ENCODE measurements around the gene FAM168B.

Gene FAM168B

GRCh38 chr2:131035112-131035825 is 58.0 kb downstream of the FAM168B start:
- no peak for DNase-seq
- H3K4me1 ChIP-seq (ENCODE audit: control insufficient read depth, insufficient read depth, low read length, poor library complexity, severe bottlenecking): peaks cover 7% of the 10 kb centered on the region
- peaks cover 6% of the 10 kb centered on the region for H3K27me3 ChIP-seq (replicated peaks; ENCODE audit: control insufficient read depth, insufficient read depth, low read length, poor library complexity, severe bottlenecking)
- no peak overlapping the region for H3K4me3 ChIP-seq (ENCODE audit: insufficient read depth, low read depth, low read length, poor library complexity, severe bottlenecking)
- H3K36me3 ChIP-seq (ENCODE audit: control insufficient read depth, insufficient read depth, low read length): no peaks in the 10 kb centered on the region
- H3K9me3 ChIP-seq (ENCODE audit: control insufficient read depth, low read length): no peaks in the 10 kb centered on the region
- no peak overlapping the region for H3K27ac ChIP-seq (ENCODE audit: insufficient read depth, low read length, poor library complexity, severe bottlenecking)

GRCh38 chr2:131034122-131035051 is 58.9 kb downstream of the FAM168B start:
- no peak overlapping the region for H3K4me3 ChIP-seq (ENCODE audit: insufficient read depth, low read depth, low read length, poor library complexity, severe bottlenecking)
- H3K36me3 ChIP-seq (ENCODE audit: control insufficient read depth, insufficient read depth, low read length): no peaks in the 10 kb centered on the region
- H3K9me3 ChIP-seq (ENCODE audit: control insufficient read depth, low read length): no peaks in the 10 kb centered on the region
- peaks cover 6% of the 10 kb centered on the region for H3K27me3 ChIP-seq (replicated peaks; ENCODE audit: control insufficient read depth, insufficient read depth, low read length, poor library complexity, severe bottlenecking)
- no peaks in the 10 kb centered on the region for H3K4me1 ChIP-seq (ENCODE audit: control insufficient read depth, insufficient read depth, low read length, poor library complexity, severe bottlenecking)
- DNase-seq: no peak
- H3K27ac ChIP-seq (ENCODE audit: insufficient read depth, low read length, poor library complexity, severe bottlenecking): no peak overlapping the region

GRCh38 chr2:131033786-131034121 is 59.5 kb downstream of the FAM168B start:
- H3K27me3 ChIP-seq (replicated peaks; ENCODE audit: control insufficient read depth, insufficient read depth, low read length, poor library complexity, severe bottlenecking): peaks cover 6% of the 10 kb centered on the region
- no peaks in the 10 kb centered on the region for H3K9me3 ChIP-seq (ENCODE audit: control insufficient read depth, low read length)
- H3K4me1 ChIP-seq (ENCODE audit: control insufficient read depth, insufficient read depth, low read length, poor library complexity, severe bottlenecking): no peaks in the 10 kb centered on the region
- H3K36me3 ChIP-seq (ENCODE audit: control insufficient read depth, insufficient read depth, low read length): no peaks in the 10 kb centered on the region
- H3K4me3 ChIP-seq (ENCODE audit: insufficient read depth, low read depth, low read length, poor library complexity, severe bottlenecking): no peak overlapping the region
- no peak overlapping the region for H3K27ac ChIP-seq (ENCODE audit: insufficient read depth, low read length, poor library complexity, severe bottlenecking)
- DNase-seq: no peak

GRCh38 chr2:131032393-131032836 is 60.8 kb downstream of the FAM168B start:
- Histone ChIP-seq H3K27ac (ENCODE audit: insufficient read depth, low read length, poor library complexity, severe bottlenecking) (no peak overlapping the region), H3K27me3 (replicated peaks; ENCODE audit: control insufficient read depth, insufficient read depth, low read length, poor library complexity, severe bottlenecking) (peaks cover 6% of the 10 kb centered on the region), H3K36me3 (ENCODE audit: control insufficient read depth, insufficient read depth, low read length) (no peaks in the 10 kb centered on the region), H3K9me3 (ENCODE audit: control insufficient read depth, low read length) (no peaks in the 10 kb centered on the region), H3K4me1 (ENCODE audit: control insufficient read depth, insufficient read depth, low read length, poor library complexity, severe bottlenecking) (no peaks in the 10 kb centered on the region), H3K4me3 (ENCODE audit: insufficient read depth, low read depth, low read length, poor library complexity, severe bottlenecking) (no peak overlapping the region)
- no peak for DNase-seq

GRCh38 chr2:131031875-131032274 is 61.4 kb downstream of the FAM168B start:
- no peak for DNase-seq
- Histone ChIP-seq H3K4me3 (ENCODE audit: insufficient read depth, low read depth, low read length, poor library complexity, severe bottlenecking) (no peak overlapping the region), H3K27ac (ENCODE audit: insufficient read depth, low read length, poor library complexity, severe bottlenecking) (no peak overlapping the region), H3K4me1 (ENCODE audit: control insufficient read depth, insufficient read depth, low read length, poor library complexity, severe bottlenecking) (no peaks in the 10 kb centered on the region), H3K27me3 (replicated peaks; ENCODE audit: control insufficient read depth, insufficient read depth, low read length, poor library complexity, severe bottlenecking) (peaks cover 6% of the 10 kb centered on the region), H3K36me3 (ENCODE audit: control insufficient read depth, insufficient read depth, low read length) (no peaks in the 10 kb centered on the region), H3K9me3 (ENCODE audit: control insufficient read depth, low read length) (no peaks in the 10 kb centered on the region)

- Histone ChIP-seq H3K9me3 (ENCODE audit: control insufficient read depth, low read length) (no peaks in the 10 kb centered on the region), H3K36me3 (ENCODE audit: control insufficient read depth, insufficient read depth, low read length) (no peaks in the 10 kb centered on the region), H3K4me3 (ENCODE audit: insufficient read depth, low read depth, low read length, poor library complexity, severe bottlenecking) (no peak overlapping the region), H3K4me1 (ENCODE audit: control insufficient read depth, insufficient read depth, low read length, poor library complexity, severe bottlenecking) (no peaks in the 10 kb centered on the region), H3K27ac (ENCODE audit: insufficient read depth, low read length, poor library complexity, severe bottlenecking) (no peak overlapping the region), H3K27me3 (replicated peaks; ENCODE audit: control insufficient read depth, insufficient read depth, low read length, poor library complexity, severe bottlenecking) (peaks cover 6% of the 10 kb centered on the region)
- no peak for DNase-seq
Observed at GRCh38 chr2:131031431-131031841, 61.8 kb downstream of the FAM168B start.

- H3K27ac ChIP-seq (ENCODE audit: insufficient read depth, low read length, poor library complexity, severe bottlenecking): no peak overlapping the region
- H3K9me3 ChIP-seq (ENCODE audit: control insufficient read depth, low read length): no peaks in the 10 kb centered on the region
- no peak for DNase-seq
Observed at GRCh38 chr2:131030478-131030971, 62.7 kb downstream of the FAM168B start.

GRCh38 chr2:131029812-131030211 is 63.4 kb downstream of the FAM168B start:
- Histone ChIP-seq H3K27me3 (replicated peaks; ENCODE audit: control insufficient read depth, insufficient read depth, low read length, poor library complexity, severe bottlenecking) (peaks cover 6% of the 10 kb centered on the region), H3K36me3 (ENCODE audit: control insufficient read depth, insufficient read depth, low read length) (no peaks in the 10 kb centered on the region), H3K9me3 (ENCODE audit: control insufficient read depth, low read length) (no peaks in the 10 kb centered on the region), H3K4me1 (ENCODE audit: control insufficient read depth, insufficient read depth, low read length, poor library complexity, severe bottlenecking) (no peaks in the 10 kb centered on the region), H3K27ac (ENCODE audit: insufficient read depth, low read length, poor library complexity, severe bottlenecking) (no peak overlapping the region), H3K4me3 (ENCODE audit: insufficient read depth, low read depth, low read length, poor library complexity, severe bottlenecking) (no peak overlapping the region)
- no peak for DNase-seq

More at GRCh38 chr2:131030478-131030971, 62.7 kb downstream of the FAM168B start:
- Histone ChIP-seq H3K4me1 (ENCODE audit: control insufficient read depth, insufficient read depth, low read length, poor library complexity, severe bottlenecking) (no peaks in the 10 kb centered on the region), H3K36me3 (ENCODE audit: control insufficient read depth, insufficient read depth, low read length) (no peaks in the 10 kb centered on the region), H3K27me3 (replicated peaks; ENCODE audit: control insufficient read depth, insufficient read depth, low read length, poor library complexity, severe bottlenecking) (peaks cover 7% of the 10 kb centered on the region), H3K4me3 (ENCODE audit: insufficient read depth, low read depth, low read length, poor library complexity, severe bottlenecking) (no peak overlapping the region)

- Histone ChIP-seq H3K27ac (ENCODE audit: insufficient read depth, low read length, poor library complexity, severe bottlenecking) (no peak overlapping the region), H3K9me3 (ENCODE audit: control insufficient read depth, low read length) (no peaks in the 10 kb centered on the region)
- DNase-seq: no peak
Observed at GRCh38 chr2:131027566-131028528, 65.4 kb downstream of the FAM168B start.

More at GRCh38 chr2:131027566-131028528, 65.4 kb downstream of the FAM168B start:
- Histone ChIP-seq H3K4me3 (ENCODE audit: insufficient read depth, low read depth, low read length, poor library complexity, severe bottlenecking) (no peak overlapping the region), H3K4me1 (ENCODE audit: control insufficient read depth, insufficient read depth, low read length, poor library complexity, severe bottlenecking) (no peaks in the 10 kb centered on the region), H3K36me3 (ENCODE audit: control insufficient read depth, insufficient read depth, low read length) (no peaks in the 10 kb centered on the region), H3K27me3 (replicated peaks; ENCODE audit: control insufficient read depth, insufficient read depth, low read length, poor library complexity, severe bottlenecking) (peaks cover 7% of the 10 kb centered on the region)

All from effector memory CD4-positive, alpha-beta T cell (primary cell).